ENCODE data around the gene OR2Y1. TPM values are rescaled to one million over a fixed set of nuclear protein-coding genes. Genes with fewer than 3 reads are reported as not detected.
"Not testable (repeated sequence)": the region's sequence is repeated elsewhere in the genome, so short reads cannot be mapped to it uniquely, and the experiment has no call there.

The OR2Y1 gene
- total RNA-seq, 4 donors from 2014 or later = not detected

DNA sequence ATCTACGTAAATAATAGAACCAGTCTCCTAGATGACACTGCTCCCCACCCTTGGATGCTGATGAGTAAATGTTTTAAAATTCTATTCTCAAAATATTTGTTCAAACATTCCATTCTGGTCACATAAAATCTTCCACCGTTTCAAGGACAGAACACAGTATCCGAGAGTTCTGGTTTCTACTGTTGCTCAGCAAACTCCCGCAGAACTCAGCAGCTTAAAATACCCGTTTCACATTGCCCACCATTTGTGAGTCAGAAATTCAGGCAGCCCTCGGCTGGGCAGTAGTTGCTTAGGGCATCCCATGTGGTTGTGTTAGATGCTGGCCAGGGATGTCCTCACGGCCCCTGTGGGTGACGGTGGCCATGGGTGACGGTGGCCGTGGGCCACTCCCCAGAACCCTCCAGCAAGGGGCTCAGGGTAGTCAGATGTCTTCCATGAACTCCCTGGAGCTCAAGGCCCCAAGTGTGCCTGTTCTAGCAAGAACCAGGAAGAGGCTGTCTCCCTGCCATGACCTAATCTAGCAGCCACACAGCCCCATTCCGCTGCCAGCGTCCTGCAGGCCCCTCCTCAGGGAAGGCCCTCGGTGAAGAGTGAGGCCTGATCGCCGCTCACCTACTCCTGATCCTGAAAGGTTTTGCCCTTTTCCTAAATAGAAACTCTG, 45.4 kb upstream of the OR2Y1 start:
- H3K27me3 ChIP-seq = no peaks in the 10 kb centered on the region
- H3K4me1 ChIP-seq = peaks cover 0 to 44% (median 32%) of the 10 kb centered on the region in 4 donors
- peaks cover 0 to 27% (median 2%) of the 10 kb centered on the region in 3 donors for H3K36me3 ChIP-seq
- TF ChIP-seq POLR2A (IDR thresholded peaks at IDR 0.05) (no peak), EP300 (IDR thresholded peaks at IDR 0.05) (no peak)
- TF ChIP-seq, protein P1, sequence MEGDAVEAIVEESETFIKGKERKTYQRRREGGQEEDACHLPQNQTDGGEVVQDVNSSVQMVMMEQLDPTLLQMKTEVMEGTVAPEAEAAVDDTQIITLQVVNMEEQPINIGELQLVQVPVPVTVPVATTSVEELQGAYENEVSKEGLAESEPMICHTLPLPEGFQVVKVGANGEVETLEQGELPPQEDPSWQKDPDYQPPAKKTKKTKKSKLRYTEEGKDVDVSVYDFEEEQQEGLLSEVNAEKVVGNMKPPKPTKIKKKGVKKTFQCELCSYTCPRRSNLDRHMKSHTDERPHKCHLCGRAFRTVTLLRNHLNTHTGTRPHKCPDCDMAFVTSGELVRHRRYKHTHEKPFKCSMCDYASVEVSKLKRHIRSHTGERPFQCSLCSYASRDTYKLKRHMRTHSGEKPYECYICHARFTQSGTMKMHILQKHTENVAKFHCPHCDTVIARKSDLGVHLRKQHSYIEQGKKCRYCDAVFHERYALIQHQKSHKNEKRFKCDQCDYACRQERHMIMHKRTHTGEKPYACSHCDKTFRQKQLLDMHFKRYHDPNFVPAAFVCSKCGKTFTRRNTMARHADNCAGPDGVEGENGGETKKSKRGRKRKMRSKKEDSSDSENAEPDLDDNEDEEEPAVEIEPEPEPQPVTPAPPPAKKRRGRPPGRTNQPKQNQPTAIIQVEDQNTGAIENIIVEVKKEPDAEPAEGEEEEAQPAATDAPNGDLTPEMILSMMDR (IDR thresholded peaks at IDR 0.05) = no peak
- H3K4me3 ChIP-seq = peak overlapping the region in 1 of 4 donors; percentile 1
- peak overlapping the region; percentile 28 to 92 (median 78) for H3K27ac ChIP-seq
- H3K9me3 ChIP-seq = no peaks in the 10 kb centered on the region
- no peak for DNase-seq (ENCODE audit: low spot score in 2 of 2)
- WGBS, 2 donors = 43 to 53% methylated on average over 13 to 15 of the region's 15 CpGs

DNA sequence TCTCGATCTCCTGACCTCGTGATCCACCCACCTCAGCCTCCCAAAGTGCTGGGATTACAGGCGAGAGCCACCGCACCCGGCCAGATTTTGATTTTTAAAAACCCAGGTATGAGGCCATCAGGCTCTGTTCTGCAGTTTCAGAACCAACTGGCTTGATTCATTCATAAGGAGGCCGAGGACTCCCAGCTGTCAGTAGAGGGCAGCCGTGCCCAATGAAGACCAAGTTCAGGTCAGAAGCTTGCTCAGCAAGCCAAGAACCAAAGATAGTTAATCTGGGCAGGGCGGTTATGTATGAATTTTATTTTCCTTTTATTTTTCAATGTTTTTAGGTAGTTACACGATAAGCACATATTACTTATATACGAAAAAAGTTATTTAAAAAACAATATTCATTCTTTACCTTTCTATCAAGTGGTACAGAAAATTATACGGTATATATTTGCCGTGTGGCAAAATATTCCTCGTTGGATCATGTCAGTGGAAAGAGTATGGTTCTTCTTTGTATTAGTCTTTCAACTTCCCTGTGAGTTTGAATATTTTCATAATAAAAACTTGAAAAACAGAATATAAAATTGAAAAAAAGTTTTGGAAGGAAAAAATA, 44.7 kb upstream of the OR2Y1 start:
- TF ChIP-seq, protein P1 (IDR thresholded peaks at IDR 0.05) = peak; percentile 60 to 73 (median 71)
- TF ChIP-seq EP300 (IDR thresholded peaks at IDR 0.05) (peak in 1 of 2 donors; percentile 36), POLR2A (IDR thresholded peaks at IDR 0.05) (no peak)
- Histone ChIP-seq H3K4me1 (peaks cover 0 to 42% (median 32%) of the 10 kb centered on the region in 4 donors), H3K9me3 (no peaks in the 10 kb centered on the region), H3K4me3 (no peak overlapping the region), H3K27me3 (no peaks in the 10 kb centered on the region), H3K27ac (peak overlapping the region in 3 of 4 donors; percentile 28 to 92 (median 89)), H3K36me3 (peaks cover 0 to 21% (median 0%) of the 10 kb centered on the region in 3 donors)
- WGBS, 2 donors = 34 to 37% methylated on average over 13 of the region's 13 CpGs
- DNase-seq (ENCODE audit: low spot score in 2 of 2) = peak; percentile 63 to 79

DNA sequence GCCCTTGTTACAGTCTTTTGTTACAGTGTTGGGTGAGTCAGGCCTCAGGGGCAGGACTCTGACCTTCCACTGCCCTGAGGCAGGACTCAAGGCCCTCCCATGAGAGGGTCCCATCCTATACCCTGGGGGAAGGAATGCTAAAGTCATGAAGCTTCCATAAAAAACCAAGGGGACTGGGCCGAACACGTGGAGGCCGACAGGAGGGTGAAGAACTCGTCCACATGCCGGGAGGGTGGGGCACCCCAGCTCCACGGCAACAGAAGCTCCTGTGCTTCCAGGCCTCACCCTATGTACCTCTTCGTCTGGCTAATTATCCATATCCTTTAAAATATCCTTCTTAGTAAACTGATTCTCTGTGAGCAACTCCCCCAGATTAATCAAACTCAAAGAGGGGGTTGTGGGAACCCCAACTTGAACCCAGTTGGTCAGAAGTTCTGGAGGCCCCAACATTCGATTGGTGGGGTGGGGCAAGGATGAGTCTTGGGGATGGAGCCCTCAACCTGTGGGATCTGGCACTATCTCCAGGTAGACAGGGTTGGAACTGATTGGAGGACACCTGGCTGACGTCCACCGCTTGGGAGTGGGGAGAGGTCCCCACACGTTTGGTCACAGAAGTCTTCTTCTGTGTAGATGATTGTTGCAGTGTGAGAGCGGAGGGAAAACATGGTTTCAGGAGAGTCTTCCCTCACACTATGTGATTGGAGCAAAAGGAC, 43.6 kb upstream of the OR2Y1 start:
- Histone ChIP-seq H3K4me3 (no peak overlapping the region), H3K4me1 (peaks cover 0 to 42% (median 32%) of the 10 kb centered on the region in 4 donors), H3K27me3 (no peaks in the 10 kb centered on the region), H3K27ac (peak overlapping the region in 1 of 4 donors; percentile 15), H3K36me3 (peaks cover 0 to 10% (median 0%) of the 10 kb centered on the region in 3 donors), H3K9me3 (no peaks in the 10 kb centered on the region)
- DNase-seq (ENCODE audit: low spot score in 2 of 2) = no peak
- WGBS, 2 donors = 73 to 76% methylated on average over 12 of the region's 12 CpGs
- TF ChIP-seq, protein P1 (IDR thresholded peaks at IDR 0.05) = no peak
- TF ChIP-seq POLR2A (IDR thresholded peaks at IDR 0.05) (no peak), EP300 (IDR thresholded peaks at IDR 0.05) (no peak)

DNA sequence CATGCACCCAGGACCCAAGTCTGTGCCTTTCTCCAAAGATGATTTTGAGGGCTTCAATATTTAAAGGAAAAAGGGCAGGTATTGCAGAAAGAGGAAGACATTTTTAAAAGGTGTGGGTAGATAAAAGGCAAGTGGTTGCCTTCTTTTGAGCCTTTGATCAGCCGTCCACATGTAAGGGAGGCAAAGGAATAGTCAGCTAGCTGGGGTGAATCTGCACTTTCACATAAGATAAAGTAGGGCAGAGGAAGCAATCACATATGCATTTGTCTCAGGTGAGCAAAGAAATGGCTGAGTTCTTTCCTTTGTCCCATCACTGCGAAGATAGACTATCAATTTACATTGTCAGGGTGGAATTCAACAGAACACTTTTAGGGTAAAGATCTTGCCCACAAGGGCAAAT, 42.9 kb upstream of the OR2Y1 start:
- Histone ChIP-seq H3K9me3 (no peaks in the 10 kb centered on the region), H3K4me3 (no peak overlapping the region), H3K27ac (no peak overlapping the region), H3K36me3 (peaks cover 0 to 2% (median 0%) of the 10 kb centered on the region in 3 donors), H3K4me1 (peaks cover 0 to 35% (median 26%) of the 10 kb centered on the region in 4 donors), H3K27me3 (no peaks in the 10 kb centered on the region)
- 87 to 88% methylated on average over 2 of the region's 2 CpGs for WGBS, 2 donors
- TF ChIP-seq EP300 (IDR thresholded peaks at IDR 0.05) = no peak
- TF ChIP-seq POLR2A (IDR thresholded peaks at IDR 0.05) = no peak
- TF ChIP-seq, protein P1 (IDR thresholded peaks at IDR 0.05) = no peak
- DNase-seq (ENCODE audit: low spot score in 2 of 2) = no peak

DNA sequence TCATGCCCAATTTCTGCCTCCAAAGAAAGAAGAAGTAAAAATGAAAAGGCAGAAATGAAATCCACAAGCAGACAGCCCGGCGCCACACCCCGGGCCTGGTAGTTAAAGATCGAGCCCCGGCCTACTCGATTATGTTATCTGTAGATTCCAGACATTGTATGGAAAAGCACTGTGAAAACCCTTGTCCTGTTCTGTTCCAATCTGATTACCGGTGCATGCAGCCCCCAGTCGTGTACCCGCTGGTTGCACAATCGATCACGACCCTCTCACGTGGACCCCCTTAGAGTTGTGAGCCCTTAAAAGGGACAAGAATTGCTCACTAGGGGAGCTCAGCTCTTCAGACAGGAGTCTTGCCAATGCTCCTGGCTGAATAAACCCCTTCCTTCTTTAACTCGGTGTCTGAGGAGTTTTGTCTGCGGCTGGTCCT, 42.1 kb upstream of the OR2Y1 start:
- WGBS, 2 donors = 75 to 86% methylated on average over 14 of the region's 14 CpGs
- peaks cover 0 to 27% (median 19%) of the 10 kb centered on the region in 4 donors for H3K4me1 ChIP-seq
- not testable (repeated sequence) for H3K36me3 ChIP-seq; H3K27ac ChIP-seq; H3K4me3 ChIP-seq; H3K27me3 ChIP-seq; H3K9me3 ChIP-seq; DNase-seq (ENCODE audit: low spot score in 2 of 2)
